H1 (cell line): ENCODE data around the gene ADGRD2. TPM values are rescaled to one million over a fixed set of nuclear protein-coding genes. Genes with fewer than 3 reads are reported as not detected.

Source experiments
- BACH1 ChIP-seq: IDR thresholded peaks from 2 replicates; pipeline ENCODE4 v1.6.1; 2012; ENCODE audit warnings: low read length, improper control_type of control experiment
- NRF1 ChIP-seq: IDR thresholded peaks from 2 replicates; pipeline ENCODE4 v1.6.1; 2011; ENCODE audit warnings: mild to moderate bottlenecking, low read depth, low read length, improper control_type of control experiment
- POLR2AphosphoS5 ChIP-seq: IDR thresholded peaks from 2 replicates; pipeline ENCODE4 v1.6.1; 2011; ENCODE audit warnings: low read depth, low read length
- RAD21 ChIP-seq, 2 experiments: IDR thresholded peaks in 1 of 2; conservative IDR thresholded peaks in 1 of 2; 2 replicates each; pipeline ENCODE4 v1.6.1; 2011; ENCODE audit warnings: low read depth in 2 of 2, low read length in 2 of 2, improper control_type of control experiment in 1 of 2, inconsistent platforms in 1 of 2, mild to moderate bottlenecking in 1 of 2, moderate library complexity in 1 of 2
- SIRT6 ChIP-seq: IDR thresholded peaks from one replicate; pipeline ENCODE4 v1.7.1; 2012; ENCODE audit warnings: low read length, inconsistent platforms
- TAF7 ChIP-seq: optimal IDR thresholded peaks from 2 replicates; pipeline ENCODE3; 2011; ENCODE audit warnings: low read depth, mild to moderate bottlenecking, inconsistent platforms, low read length, moderate library complexity, borderline replicate concordance
- polyA plus RNA-seq, 7 experiments: library from polyadenylated mRNA; depleted of rRNA in 3 of 7; stranded (reverse) in 5 of 7; unstranded in 2 of 7; fragments of >200 nt in 5 of 7; fragments of 200-250 nt in 2 of 7; gene quantifications; 1 replicate in 5 of 7; 2 replicates in 1 of 7; 4 replicates in 1 of 7; pipeline versions ENCODE4 v1.2.1 to v1.2.3, GENCODE V29; 2011 to 2013; ENCODE audit warnings: missing spikeins in 2 of 7, mixed read lengths in 2 of 7
- total RNA-seq: library from RNA; stranded (reverse); fragmentation: NEBNext Ultra II Directional; extraction: Animal tissue kit (Norgen Biotek cat#: 25700); gene quantifications from 2 replicates; pipeline ENCODE4 v1.2.1, GENCODE V29; 2021

Gene ADGRD2
- total and polyA plus RNA-seq, 2 of the 8 experiments (the other 6 are each of a cell fraction or from before 2014, with no cell fraction given), result 0.41 to 1.4 TPM

- TF ChIP-seq POLR2AphosphoS5, result peak; percentile 79
- no peak for TF ChIP-seq SIRT6
- TF ChIP-seq BACH1, result no peak
- peak; percentile 56 for TF ChIP-seq TAF7
- no peak; a peak in 1 of 4 replicates for TF ChIP-seq RAD21 (IDR thresholded peaks at IDR 0.05 in 1 of 2, conservative IDR thresholded peaks at IDR 0.05 in 1 of 2; ENCODE audit: low read depth in 2 of 2, low read length in 2 of 2)
- TF ChIP-seq NRF1, result no peak
- TF ChIP-seq, all 59 proteins: peak for 12
These were observed at the start of gene ADGRD2 (continued) for GRCh38 chr9:124450241-124450924.
